Activated CD4-positive, alpha-beta T cell treated with anti-CD3 and anti-CD28 coated beads for 1 hour (primary cell): Measurements from ENCODE around the gene SHROOM1.
"Not testable (repeated sequence)": the region's sequence is repeated elsewhere in the genome, so short reads cannot be mapped to it uniquely, and the experiment has no call there.

Experiments used
- DNase-seq: peaks from one replicate; pipeline ENCODE4 v3.0.0-alpha.2; 2020

The SHROOM1 gene

GRCh38 chr5:132804219-132804618, 26.2 kb downstream of the SHROOM1 start:
- DNase-seq: not testable (repeated sequence)

GRCh38 chr5:132802685-132803066, 27.8 kb downstream of the SHROOM1 start:
- not testable (repeated sequence) for DNase-seq

- no peak for DNase-seq
Measured at GRCh38 chr5:132802044-132802684, 28.3 kb downstream of the SHROOM1 start.

- DNase-seq: no peak
Measured at GRCh38 chr5:132800545-132800944, 29.9 kb downstream of the SHROOM1 start.

GRCh38 chr5:132799392-132799791, 31.1 kb downstream of the SHROOM1 start:
- no peak for DNase-seq

- DNase-seq: no peak
Measured at GRCh38 chr5:132797651-132798050, 32.8 kb downstream of the SHROOM1 start.

- DNase-seq: no peak
Measured at GRCh38 chr5:132791026-132791425, 39.4 kb downstream of the SHROOM1 start.

GRCh38 chr5:132790201-132790865, 40.1 kb downstream of the SHROOM1 start:
- DNase-seq: no peak

- no peak for DNase-seq
Measured at GRCh38 chr5:132788990-132789886, 41.2 kb downstream of the SHROOM1 start.

GRCh38 chr5:132788508-132788907, 41.9 kb downstream of the SHROOM1 start:
- DNase-seq: no peak

GRCh38 chr5:132787076-132787475, 43.4 kb downstream of the SHROOM1 start:
- DNase-seq: no peak

GRCh38 chr5:132785864-132786263, 44.6 kb downstream of the SHROOM1 start:
- no peak for DNase-seq

GRCh38 chr5:132785365-132785764, 45.1 kb downstream of the SHROOM1 start:
- DNase-seq: no peak

- DNase-seq: no peak
Measured at GRCh38 chr5:132782101-132782500, 48.3 kb downstream of the SHROOM1 start.

- DNase-seq: no peak
Measured at GRCh38 chr5:132781029-132781428, 49.4 kb downstream of the SHROOM1 start.

GRCh38 chr5:132780577-132780976, 49.9 kb downstream of the SHROOM1 start:
- DNase-seq: no peak

GRCh38 chr5:132779961-132780360, 50.5 kb downstream of the SHROOM1 start:
- no peak for DNase-seq

- DNase-seq: no peak
Measured at GRCh38 chr5:132778856-132779255, 51.6 kb downstream of the SHROOM1 start.

GRCh38 chr5:132778129-132778528, 52.3 kb downstream of the SHROOM1 start:
- DNase-seq: no peak

- DNase-seq: no peak
Measured at GRCh38 chr5:132777209-132778069, 53.0 kb downstream of the SHROOM1 start, which contains the start of gene SEPTIN8. Gene SEPTIN8 (minus strand): TSS chr5:132777239. CDS start chr5:132777137, 102 bp downstream.

GRCh38 chr5:132776938-132777208, 53.6 kb downstream of the SHROOM1 start:
- DNase-seq: no peak

- DNase-seq: no peak
Measured at GRCh38 chr5:132776131-132776937, 54.1 kb downstream of the SHROOM1 start.
